HepG2 (cell line): ENCODE measurements around the gene GNMT. TPM values are rescaled to one million over a fixed set of nuclear protein-coding genes. Genes with fewer than 3 reads are reported as not detected.

Experiments
- ATF7-NPFF ChIP-seq: sonication (generic); formaldehyde crosslinking; IDR thresholded peaks from 2 replicates; pipeline ENCODE4 v1.8.1; 2023; ENCODE audit warnings: mild to moderate bottlenecking, low read depth, missing genetic modification reagents, moderate library complexity
- ELF3 ChIP-seq: IDR thresholded peaks from 2 replicates; pipeline ENCODE4 v1.6.1; 2016; ENCODE audit warnings: missing genetic modification reagents, missing compliant biosample characterization
- FOXA1 ChIP-seq, 2 experiments: fragments of 450-650 bp in 1 of 2; sonication (generic) in 1 of 2; formaldehyde crosslinking in 1 of 2; IDR thresholded peaks; 2 replicates each; pipeline versions ENCODE4 v1.4.0 to v1.6.1; 2016 to 2020; ENCODE audit warnings: missing genetic modification reagents in 1 of 2
- HES4 ChIP-seq: sonication (generic); formaldehyde crosslinking; IDR thresholded peaks from 2 replicates; pipeline ENCODE4 v1.9.0; 2021; ENCODE audit warnings: mild to moderate bottlenecking, missing genetic modification reagents, borderline replicate concordance
- HNRNPK ChIP-seq: fragments of 200-400 bp; formaldehyde crosslinking; IDR thresholded peaks from 2 replicates; pipeline ENCODE4 v1.6.1; 2018; ENCODE audit warnings: low read length, low read depth, moderate library complexity, mild to moderate bottlenecking; ENCODE audit not compliant: poor library complexity, severe bottlenecking
- MXD1 ChIP-seq: sonication (generic); formaldehyde crosslinking; IDR thresholded peaks from 2 replicates; pipeline ENCODE4 v1.4.0; 2020; ENCODE audit warnings: mild to moderate bottlenecking, missing genetic modification reagents
- NR2F6 ChIP-seq, 2 experiments: IDR thresholded peaks; 2 replicates each; pipeline ENCODE4 v1.6.1; 2016; ENCODE audit warnings: antibody characterized with exemption in 1 of 2, mild to moderate bottlenecking in 1 of 2
- PRMT3 ChIP-seq: sonication (generic); formaldehyde crosslinking; IDR thresholded peaks from 2 replicates; pipeline ENCODE4 v1.8.1; 2022; ENCODE audit warnings: low read depth, mild to moderate bottlenecking, moderate library complexity, missing genetic modification reagents, borderline replicate concordance
- REPIN1 ChIP-seq: sonication (generic); formaldehyde crosslinking; IDR thresholded peaks from 2 replicates; pipeline ENCODE4 v1.8.0; 2022; ENCODE audit warnings: missing genetic modification reagents, low read depth, mild to moderate bottlenecking, borderline replicate concordance
- SRY ChIP-seq: sonication (generic); formaldehyde crosslinking; IDR thresholded peaks from 2 replicates; pipeline ENCODE4 v1.8.0; 2022; ENCODE audit warnings: mild to moderate bottlenecking, missing genetic modification reagents
- TIGD3 ChIP-seq: sonication (generic); formaldehyde crosslinking; IDR thresholded peaks from 2 replicates; pipeline ENCODE4 v1.5.1; 2020; ENCODE audit warnings: mild to moderate bottlenecking, missing genetic modification reagents, borderline replicate concordance
- TRIM24 ChIP-seq: sonication (generic); formaldehyde crosslinking; IDR thresholded peaks from 2 replicates; pipeline ENCODE4 v1.8.0; 2022; ENCODE audit warnings: mild to moderate bottlenecking, missing genetic modification reagents
- ZNF274 ChIP-seq: sonication (generic); formaldehyde crosslinking; IDR thresholded peaks from 2 replicates; pipeline ENCODE4 v1.5.1; 2020; ENCODE audit warnings: mild to moderate bottlenecking, missing genetic modification reagents
- ZNF331 ChIP-seq: sonication (generic); formaldehyde crosslinking; IDR thresholded peaks from 2 replicates; pipeline ENCODE4 v1.4.0; 2020; ENCODE audit warnings: missing genetic modification reagents
- ZNF432 ChIP-seq: sonication (generic); formaldehyde crosslinking; IDR thresholded peaks from 2 replicates; pipeline ENCODE4 v1.5.0; 2020; ENCODE audit warnings: missing genetic modification reagents, mild to moderate bottlenecking, borderline replicate concordance
- ZNF652 ChIP-seq: IDR thresholded peaks from 2 replicates; pipeline ENCODE4 v1.6.1; 2016; ENCODE audit warnings: low read depth, borderline replicate concordance
- ZNF773 ChIP-seq: sonication (generic); formaldehyde crosslinking; IDR thresholded peaks from 2 replicates; pipeline ENCODE4 v1.4.0; 2020; ENCODE audit warnings: missing genetic modification reagents, borderline replicate concordance
- ZNF782 ChIP-seq: sonication (generic); formaldehyde crosslinking; IDR thresholded peaks from 2 replicates; pipeline ENCODE4 v1.4.0; 2020; ENCODE audit warnings: missing genetic modification reagents, mild to moderate bottlenecking, borderline replicate concordance
- polyA plus RNA-seq, 8 experiments: library from polyadenylated mRNA; depleted of rRNA in 3 of 8; stranded (reverse) in 7 of 8; unstranded in 1 of 8; fragments of >200 nt; fragmentation: Illumina TruSeq in 4 of 8; extraction: Trizol in 4 of 8; gene quantifications; 2 replicates each; pipeline versions ENCODE4 v1.2.1 to v1.2.3, GENCODE V29; 2011 to 2016; ENCODE audit warnings: low read depth in 4 of 8, missing spikeins in 1 of 8, mixed read lengths in 1 of 8; ENCODE audit not compliant: insufficient read depth in 1 of 8
- total RNA-seq, 5 experiments: library from RNA; depleted of rRNA; stranded (reverse); fragments of >200 nt; fragmentation: Illumina TruSeq; extraction: Trizol; gene quantifications; 2 replicates each; pipeline ENCODE4 v1.2.3, GENCODE V29; 2016; ENCODE audit warnings: low read depth in 1 of 5
- TF ChIP-seq, protein P1 (sequence below): sonication (generic); formaldehyde crosslinking; IDR thresholded peaks from 2 replicates; pipeline ENCODE4 v1.4.0; 2020; ENCODE audit warnings: missing genetic modification reagents

Gene GNMT
- total and polyA plus RNA-seq, 2 of the 13 experiments (the other 11 are each of a cell fraction or from before 2014, with no cell fraction given) = 2.8 to 7.0 TPM

- TF ChIP-seq MXD1 (CRISPR knock-in tag) = 0 out of 2 replicates have a peak, but pooled peaks have one; percentile 0
- TF ChIP-seq ZNF274 (CRISPR knock-in tag) = 0 out of 2 replicates have a peak, but pooled peaks have one; percentile 25
- no peak for TF ChIP-seq HES4 (CRISPR knock-in tag)
- TF ChIP-seq ZNF432 (CRISPR knock-in tag) = no peak
- no peak for TF ChIP-seq TIGD3 (CRISPR knock-in tag)
- TF ChIP-seq NR2F6 (IDR thresholded peaks at IDR 0.05) = no peak
- peak; percentile 47; the same call in 1 of the 2 replicates for TF ChIP-seq NR2F6 (CRISPR knock-in tag; IDR thresholded peaks at IDR 0.05)
- no peak for TF ChIP-seq HNRNPK
- TF ChIP-seq ELF3 (CRISPR knock-in tag) = no peak
- TF ChIP-seq TRIM24 (CRISPR knock-in tag) = no peak
- TF ChIP-seq FOXA1 (IDR thresholded peaks at IDR 0.05) = no peak
- 0 out of 2 replicates have a peak, but pooled peaks have one; percentile 25 for TF ChIP-seq FOXA1 (CRISPR knock-in tag; IDR thresholded peaks at IDR 0.05)
- no peak for TF ChIP-seq ZNF652 (CRISPR knock-in tag)
- no peak for TF ChIP-seq REPIN1
- TF ChIP-seq, protein P1, sequence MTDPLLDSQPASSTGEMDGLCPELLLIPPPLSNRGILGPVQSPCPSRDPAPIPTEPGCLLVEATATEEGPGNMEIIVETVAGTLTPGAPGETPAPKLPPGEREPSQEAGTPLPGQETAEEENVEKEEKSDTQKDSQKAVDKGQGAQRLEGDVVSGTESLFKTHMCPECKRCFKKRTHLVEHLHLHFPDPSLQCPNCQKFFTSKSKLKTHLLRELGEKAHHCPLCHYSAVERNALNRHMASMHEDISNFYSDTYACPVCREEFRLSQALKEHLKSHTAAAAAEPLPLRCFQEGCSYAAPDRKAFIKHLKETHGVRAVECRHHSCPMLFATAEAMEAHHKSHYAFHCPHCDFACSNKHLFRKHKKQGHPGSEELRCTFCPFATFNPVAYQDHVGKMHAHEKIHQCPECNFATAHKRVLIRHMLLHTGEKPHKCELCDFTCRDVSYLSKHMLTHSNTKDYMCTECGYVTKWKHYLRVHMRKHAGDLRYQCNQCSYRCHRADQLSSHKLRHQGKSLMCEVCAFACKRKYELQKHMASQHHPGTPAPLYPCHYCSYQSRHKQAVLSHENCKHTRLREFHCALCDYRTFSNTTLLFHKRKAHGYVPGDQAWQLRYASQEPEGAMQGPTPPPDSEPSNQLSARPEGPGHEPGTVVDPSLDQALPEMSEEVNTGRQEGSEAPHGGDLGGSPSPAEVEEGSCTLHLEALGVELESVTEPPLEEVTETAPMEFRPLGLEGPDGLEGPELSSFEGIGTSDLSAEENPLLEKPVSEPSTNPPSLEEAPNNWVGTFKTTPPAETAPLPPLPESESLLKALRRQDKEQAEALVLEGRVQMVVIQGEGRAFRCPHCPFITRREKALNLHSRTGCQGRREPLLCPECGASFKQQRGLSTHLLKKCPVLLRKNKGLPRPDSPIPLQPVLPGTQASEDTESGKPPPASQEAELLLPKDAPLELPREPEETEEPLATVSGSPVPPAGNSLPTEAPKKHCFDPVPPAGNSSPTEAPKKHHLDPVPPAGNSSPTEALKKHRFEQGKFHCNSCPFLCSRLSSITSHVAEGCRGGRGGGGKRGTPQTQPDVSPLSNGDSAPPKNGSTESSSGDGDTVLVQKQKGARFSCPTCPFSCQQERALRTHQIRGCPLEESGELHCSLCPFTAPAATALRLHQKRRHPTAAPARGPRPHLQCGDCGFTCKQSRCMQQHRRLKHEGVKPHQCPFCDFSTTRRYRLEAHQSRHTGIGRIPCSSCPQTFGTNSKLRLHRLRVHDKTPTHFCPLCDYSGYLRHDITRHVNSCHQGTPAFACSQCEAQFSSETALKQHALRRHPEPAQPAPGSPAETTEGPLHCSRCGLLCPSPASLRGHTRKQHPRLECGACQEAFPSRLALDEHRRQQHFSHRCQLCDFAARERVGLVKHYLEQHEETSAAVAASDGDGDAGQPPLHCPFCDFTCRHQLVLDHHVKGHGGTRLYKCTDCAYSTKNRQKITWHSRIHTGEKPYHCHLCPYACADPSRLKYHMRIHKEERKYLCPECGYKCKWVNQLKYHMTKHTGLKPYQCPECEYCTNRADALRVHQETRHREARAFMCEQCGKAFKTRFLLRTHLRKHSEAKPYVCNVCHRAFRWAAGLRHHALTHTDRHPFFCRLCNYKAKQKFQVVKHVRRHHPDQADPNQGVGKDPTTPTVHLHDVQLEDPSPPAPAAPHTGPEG (CRISPR knock-in tag) = no peak
- TF ChIP-seq ZNF773 = no peak
- 0 out of 2 replicates have a peak, but pooled peaks have one; percentile 6 for TF ChIP-seq SRY (CRISPR knock-in tag)
- TF ChIP-seq PRMT3 (CRISPR knock-in tag) = no peak
- TF ChIP-seq ZNF782 (CRISPR knock-in tag) = no peak
- TF ChIP-seq ATF7-NPFF (CRISPR knock-in tag) = no peak
- no peak for TF ChIP-seq ZNF331 (CRISPR knock-in tag)
Observed at GRCh38 chr6:42937548-42938427, 22.8 kb upstream of the GNMT start (continued).
